Muscle layer of colon (tissue), 2 donors: Measurements from ENCODE around the gene LMAN1L.

Source experiments
- H3K27ac ChIP-seq: one replicate; pipeline ENCODE4 v1.7.0; 2013; ENCODE audit warnings: low read depth, mild to moderate bottlenecking, low read length, moderate library complexity
- H3K27me3 ChIP-seq, 2 donors: one replicate each; pipeline ENCODE4 v1.7.0; 2013; ENCODE audit warnings: low read length in 2 of 2, mild to moderate bottlenecking in 2 of 2; ENCODE audit not compliant: insufficient read depth in 2 of 2, control insufficient read depth in 1 of 2
- H3K36me3 ChIP-seq: one replicate; pipeline ENCODE4 v1.7.0; 2013; ENCODE audit warnings: mild to moderate bottlenecking, low read length; ENCODE audit not compliant: insufficient read depth
- H3K4me1 ChIP-seq: one replicate; pipeline ENCODE4 v1.7.0; 2013; ENCODE audit warnings: mild to moderate bottlenecking, low read length; ENCODE audit not compliant: insufficient read depth
- H3K4me3 ChIP-seq, 2 donors: one replicate each; pipeline ENCODE4 v1.7.0; 2013; ENCODE audit warnings: low read length in 2 of 2, low read depth in 1 of 2, mild to moderate bottlenecking in 1 of 2, moderate library complexity in 1 of 2
- H3K9ac ChIP-seq: one replicate; pipeline ENCODE4 v1.7.0; 2013; ENCODE audit warnings: low read length
- H3K9me3 ChIP-seq: one replicate; pipeline ENCODE4 v1.7.0; 2013; ENCODE audit warnings: mild to moderate bottlenecking, low read length
- donor health status: abdominal sarcoma.
- donor health status: Adenocarcinoma of cecum.

The LMAN1L gene

DNA sequence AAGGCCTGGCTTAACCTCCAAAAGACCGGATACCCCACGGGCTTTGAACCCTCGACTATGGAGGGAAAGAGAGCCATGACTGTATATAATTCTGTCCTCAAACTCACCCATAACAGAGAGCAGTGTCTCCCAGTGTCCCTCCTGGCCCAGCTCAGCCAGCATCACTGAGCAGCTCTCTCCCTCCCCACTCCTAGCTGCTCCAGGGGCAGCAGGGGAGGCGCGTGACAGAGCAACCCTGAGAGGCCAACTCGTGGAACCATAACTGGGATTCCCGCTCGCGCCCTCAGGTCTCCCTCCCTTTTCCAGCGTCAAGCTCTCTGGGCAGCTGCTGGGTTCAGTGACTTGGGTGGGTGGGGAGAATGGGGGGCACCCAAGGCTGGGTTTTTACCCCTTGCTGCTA lies 13.2 kb downstream of the LMAN1L start:
- no peaks in the 10 kb centered on the region for H3K36me3 ChIP-seq
- peaks cover 4% of the 10 kb centered on the region for H3K4me1 ChIP-seq
- no peak overlapping the region for H3K4me3 ChIP-seq
- H3K9ac ChIP-seq = no peak overlapping the region
- H3K27me3 ChIP-seq = peaks cover 6 to 14% of the 10 kb centered on the region in 2 donors
- no peaks in the 10 kb centered on the region for H3K9me3 ChIP-seq
- no peak overlapping the region for H3K27ac ChIP-seq

DNA sequence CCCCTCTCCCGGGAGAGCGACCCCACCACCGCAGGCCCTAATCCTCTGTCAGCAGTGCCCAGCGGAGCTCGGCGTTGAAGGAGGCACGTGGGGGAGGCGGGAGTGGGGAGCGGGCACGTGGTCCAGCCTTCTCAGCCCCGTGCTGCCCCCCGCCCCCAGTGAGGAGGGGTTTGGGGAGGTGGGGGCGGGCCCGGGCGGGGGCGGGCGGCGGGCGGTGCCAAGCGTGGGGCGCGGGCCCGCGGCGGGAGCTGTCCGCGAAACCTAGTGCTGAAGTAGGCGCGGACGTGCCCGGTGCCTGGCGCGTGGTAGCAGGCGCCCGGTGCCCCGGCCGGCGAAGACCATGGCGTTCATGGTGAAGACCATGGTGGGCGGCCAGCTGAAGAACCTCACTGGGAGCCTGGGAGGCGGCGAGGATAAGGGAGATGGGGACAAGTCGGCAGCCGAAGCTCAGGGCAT lies 13.8 kb downstream of the LMAN1L start, which contains the start of gene CPLX3:
TSS of gene CPLX3 (plus strand) at position 264 of the 456 bp plus-strand sequence. CDS start at position 341, 77 bp downstream.
- H3K27me3 ChIP-seq = peaks cover 6 to 14% of the 10 kb centered on the region in 2 donors

DNA sequence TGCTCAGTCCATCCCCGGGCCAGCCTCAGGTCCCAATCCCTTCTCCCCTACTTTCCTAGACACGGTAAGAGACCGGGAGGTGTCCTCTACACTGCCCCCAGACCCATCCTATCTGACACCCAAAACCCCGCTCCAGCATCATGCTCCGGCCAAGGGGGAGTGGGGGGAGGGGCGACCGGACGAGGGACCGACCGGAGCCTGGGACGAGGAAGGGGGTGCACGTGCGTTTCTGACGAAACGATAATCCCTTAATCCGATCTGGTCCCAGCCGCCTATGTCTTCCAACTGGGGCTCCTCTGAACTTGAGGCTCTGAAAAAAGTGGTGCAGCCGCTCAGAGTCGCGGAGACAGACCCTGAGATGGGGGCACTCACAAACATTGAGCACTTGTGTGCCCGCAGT lies 14.3 kb downstream of the LMAN1L start:
- no peaks in the 10 kb centered on the region for H3K9me3 ChIP-seq
- no peaks in the 10 kb centered on the region for H3K36me3 ChIP-seq
- peaks cover 6 to 14% of the 10 kb centered on the region in 2 donors for H3K27me3 ChIP-seq
- H3K4me3 ChIP-seq = no peak overlapping the region
- no peak overlapping the region for H3K9ac ChIP-seq
- H3K4me1 ChIP-seq = peaks cover 12% of the 10 kb centered on the region
- no peak overlapping the region for H3K27ac ChIP-seq

More for the DNA sequence above, 13.8 kb downstream of the LMAN1L start, which contains the start of gene CPLX3:
- Histone ChIP-seq H3K9me3 (no peaks in the 10 kb centered on the region), H3K36me3 (no peaks in the 10 kb centered on the region), H3K4me3 (no peak within 1 kb of the TSS), H3K9ac (no peak within 1 kb of the TSS), H3K27ac (no peak within 1 kb of the TSS), H3K4me1 (peaks cover 8% of the 10 kb centered on the region)

DNA sequence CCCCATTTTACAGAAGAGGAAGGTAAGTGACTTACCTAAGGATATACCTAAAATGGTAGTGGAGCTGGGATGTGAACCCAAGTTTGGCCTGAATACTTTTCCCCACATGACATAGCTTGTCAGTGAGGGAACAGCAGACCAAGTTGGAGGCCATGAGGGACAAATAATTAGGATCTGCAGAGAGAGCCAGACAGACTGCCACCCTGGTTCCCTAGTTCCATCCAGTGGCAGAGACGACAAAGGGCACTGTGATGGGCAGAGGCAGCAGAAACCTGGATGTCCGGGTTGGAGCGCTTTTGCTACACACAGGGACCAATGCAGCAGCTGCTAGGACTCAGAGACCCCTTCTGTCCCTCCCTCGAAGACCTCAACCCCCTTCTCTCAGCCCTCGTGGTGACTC lies 15.0 kb downstream of the LMAN1L start:
- peaks cover 6 to 14% of the 10 kb centered on the region in 2 donors for H3K27me3 ChIP-seq
- no peaks in the 10 kb centered on the region for H3K9me3 ChIP-seq
- H3K4me3 ChIP-seq = no peak overlapping the region
- no peaks in the 10 kb centered on the region for H3K36me3 ChIP-seq
- H3K27ac ChIP-seq = no peak overlapping the region
- H3K9ac ChIP-seq = no peak overlapping the region
- peaks cover 12% of the 10 kb centered on the region for H3K4me1 ChIP-seq

DNA sequence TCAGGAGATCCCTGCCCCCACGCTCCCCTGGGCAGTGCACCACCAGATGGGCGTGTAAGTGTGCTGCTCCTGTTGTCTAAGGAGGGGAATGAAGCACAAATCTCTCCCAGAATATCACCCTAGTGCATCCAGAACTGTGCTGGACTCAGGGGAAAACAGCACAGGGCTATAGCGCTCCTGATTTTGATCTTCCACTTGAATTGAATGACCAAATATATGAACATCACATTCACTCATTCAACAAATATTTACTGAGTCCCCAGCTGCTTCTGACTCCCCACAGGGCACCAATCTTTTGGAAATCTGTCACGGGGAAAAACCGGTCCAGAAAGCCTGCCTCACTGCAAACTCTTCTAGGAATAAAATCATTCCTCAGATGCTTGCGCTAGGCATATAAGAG lies 16.2 kb downstream of the LMAN1L start:
- Histone ChIP-seq H3K4me1 (peaks cover 12% of the 10 kb centered on the region), H3K9ac (no peak overlapping the region), H3K4me3 (no peak overlapping the region), H3K9me3 (no peaks in the 10 kb centered on the region), H3K27ac (no peak overlapping the region), H3K27me3 (peaks cover 6 to 14% of the 10 kb centered on the region in 2 donors), H3K36me3 (no peaks in the 10 kb centered on the region)

DNA sequence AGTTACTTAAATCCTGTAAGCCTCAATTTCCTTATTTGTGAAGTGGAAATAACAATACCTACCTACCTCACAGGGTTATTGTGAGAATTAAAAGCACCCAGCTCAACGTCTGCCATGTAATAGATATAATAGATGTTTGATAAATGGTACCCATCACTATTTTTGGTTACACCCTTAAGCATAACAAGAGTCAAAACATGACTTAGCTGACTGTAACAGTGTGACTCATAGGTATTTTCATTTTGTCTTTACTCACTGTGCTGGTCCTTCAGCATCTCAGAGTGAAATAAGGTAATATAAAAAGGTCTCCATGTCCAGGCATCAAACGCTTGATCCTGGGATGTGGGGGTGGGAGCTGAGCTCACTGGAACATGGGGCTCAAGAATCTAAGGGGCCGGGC lies 16.9 kb downstream of the LMAN1L start:
- Histone ChIP-seq H3K27me3 (peaks cover 6 to 14% of the 10 kb centered on the region in 2 donors), H3K27ac (no peak overlapping the region), H3K9me3 (no peaks in the 10 kb centered on the region), H3K9ac (no peak overlapping the region), H3K36me3 (no peaks in the 10 kb centered on the region), H3K4me1 (peaks cover 12% of the 10 kb centered on the region), H3K4me3 (no peak overlapping the region)

DNA sequence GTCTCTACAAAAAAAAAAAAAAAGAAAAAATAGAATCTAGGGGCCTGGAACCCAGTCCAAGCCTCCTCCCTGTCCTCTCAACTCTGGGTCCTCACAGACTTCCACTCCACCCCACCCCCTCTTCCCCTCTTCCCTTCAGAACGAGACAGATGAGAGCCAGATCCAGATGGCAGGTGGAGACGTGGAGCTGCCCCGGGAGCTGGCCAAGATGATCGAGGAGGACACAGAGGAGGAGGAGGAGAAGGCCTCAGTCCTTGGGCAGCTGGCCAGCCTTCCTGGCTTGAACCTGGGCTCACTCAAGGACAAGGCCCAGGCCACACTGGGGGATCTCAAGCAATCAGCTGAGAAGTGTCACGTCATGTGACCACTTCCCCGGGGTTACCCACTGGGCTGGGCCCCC lies 17.4 kb downstream of the LMAN1L start:
- H3K27ac ChIP-seq = no peak overlapping the region
- peaks cover 6 to 14% of the 10 kb centered on the region in 2 donors for H3K27me3 ChIP-seq
- no peaks in the 10 kb centered on the region for H3K36me3 ChIP-seq
- H3K4me1 ChIP-seq = peaks cover 12% of the 10 kb centered on the region
- no peak overlapping the region for H3K4me3 ChIP-seq
- H3K9ac ChIP-seq = no peak overlapping the region
- no peaks in the 10 kb centered on the region for H3K9me3 ChIP-seq

DNA sequence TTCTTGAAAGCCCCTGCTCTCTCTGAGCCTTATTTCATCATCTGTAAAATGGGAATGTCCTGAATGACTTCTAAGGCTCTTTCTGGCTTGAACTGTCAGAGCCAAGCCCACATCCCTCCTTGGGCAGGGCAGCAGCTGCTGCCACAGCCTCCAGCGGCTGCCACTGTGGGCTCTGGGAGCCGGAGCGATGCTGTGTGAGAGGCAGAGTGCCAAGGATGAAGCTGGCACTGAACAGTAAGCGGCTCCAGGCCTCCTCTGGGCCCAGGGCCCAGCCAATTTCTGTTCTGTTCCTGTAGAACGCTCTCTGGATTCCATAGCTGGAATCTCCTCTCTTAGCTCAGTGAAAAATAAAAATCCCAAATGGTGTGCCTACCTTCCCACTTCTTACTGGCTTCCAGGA lies 18.2 kb downstream of the LMAN1L start:
- H3K27me3 ChIP-seq = peaks cover 6 to 14% of the 10 kb centered on the region in 2 donors
- no peaks in the 10 kb centered on the region for H3K9me3 ChIP-seq
- H3K27ac ChIP-seq = no peak overlapping the region
- peaks cover 12% of the 10 kb centered on the region for H3K4me1 ChIP-seq
- no peaks in the 10 kb centered on the region for H3K36me3 ChIP-seq
- no peak overlapping the region for H3K4me3 ChIP-seq
- H3K9ac ChIP-seq = no peak overlapping the region

DNA sequence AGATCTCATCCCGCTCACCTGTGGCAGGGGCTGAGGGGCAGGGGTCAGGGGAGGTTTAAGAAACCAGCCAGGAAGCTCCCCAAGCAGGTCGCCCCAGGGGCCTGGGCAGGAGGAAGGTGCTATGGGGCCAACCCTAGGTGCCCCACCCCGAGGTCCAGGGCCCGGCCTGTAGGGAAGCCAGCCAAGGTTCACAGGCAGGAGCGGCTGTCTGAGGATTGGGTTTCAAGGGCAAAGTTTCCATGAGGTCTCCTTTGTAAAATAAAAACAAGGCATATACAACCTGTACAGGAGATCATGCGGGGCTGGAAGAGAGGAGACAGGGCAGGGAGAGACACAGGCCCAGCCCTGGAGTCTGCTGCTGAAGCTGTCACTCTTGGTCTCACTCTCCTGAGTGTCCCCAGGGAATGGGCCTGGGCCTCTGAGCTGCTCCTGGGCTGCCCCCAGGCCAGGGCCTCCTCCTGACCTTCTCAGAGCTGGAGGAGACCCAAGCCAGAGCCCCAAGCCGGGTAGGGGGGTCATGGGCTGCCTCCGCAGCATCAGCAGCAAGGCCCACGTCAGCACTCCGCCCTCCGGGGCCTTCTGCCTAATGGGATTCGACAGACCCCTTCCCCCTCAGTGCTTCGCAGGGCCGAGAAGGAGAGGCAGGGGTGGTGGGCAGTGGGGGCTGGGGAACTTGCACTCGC lies 19.3 kb downstream of the LMAN1L start:
- H3K27me3 ChIP-seq = peaks cover 5 to 10% of the 10 kb centered on the region in 2 donors
- H3K9me3 ChIP-seq = no peaks in the 10 kb centered on the region
- peaks cover 7% of the 10 kb centered on the region for H3K36me3 ChIP-seq
- H3K9ac ChIP-seq = no peak overlapping the region
- H3K4me3 ChIP-seq = no peak overlapping the region
- no peak overlapping the region for H3K27ac ChIP-seq
- peaks cover 12% of the 10 kb centered on the region for H3K4me1 ChIP-seq

DNA sequence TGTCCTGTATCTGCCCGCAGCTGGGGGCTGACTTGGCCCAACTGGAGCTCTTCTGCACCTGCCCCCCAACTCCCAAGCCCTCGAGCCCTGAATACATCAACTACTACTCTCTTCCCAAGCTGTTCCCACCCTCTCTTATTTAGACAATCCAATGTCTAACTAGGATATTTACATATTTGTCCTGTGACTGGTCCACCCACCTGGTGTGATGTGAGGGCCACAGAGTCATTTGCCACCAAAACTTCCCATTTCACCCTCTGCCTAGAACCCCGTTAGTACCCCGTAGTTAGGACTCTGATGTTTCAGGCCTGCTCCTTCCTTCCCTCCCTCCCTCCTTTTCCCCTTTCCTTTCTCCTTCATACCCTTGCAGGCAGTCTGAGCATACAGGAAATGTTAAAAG lies 20.2 kb downstream of the LMAN1L start:
- Histone ChIP-seq H3K27me3 (peaks cover 0 to 1% of the 10 kb centered on the region in 2 donors), H3K27ac (no peak overlapping the region), H3K4me3 (no peak overlapping the region), H3K9ac (no peak overlapping the region), H3K4me1 (peaks cover 12% of the 10 kb centered on the region), H3K36me3 (peaks cover 9% of the 10 kb centered on the region), H3K9me3 (no peaks in the 10 kb centered on the region)

DNA sequence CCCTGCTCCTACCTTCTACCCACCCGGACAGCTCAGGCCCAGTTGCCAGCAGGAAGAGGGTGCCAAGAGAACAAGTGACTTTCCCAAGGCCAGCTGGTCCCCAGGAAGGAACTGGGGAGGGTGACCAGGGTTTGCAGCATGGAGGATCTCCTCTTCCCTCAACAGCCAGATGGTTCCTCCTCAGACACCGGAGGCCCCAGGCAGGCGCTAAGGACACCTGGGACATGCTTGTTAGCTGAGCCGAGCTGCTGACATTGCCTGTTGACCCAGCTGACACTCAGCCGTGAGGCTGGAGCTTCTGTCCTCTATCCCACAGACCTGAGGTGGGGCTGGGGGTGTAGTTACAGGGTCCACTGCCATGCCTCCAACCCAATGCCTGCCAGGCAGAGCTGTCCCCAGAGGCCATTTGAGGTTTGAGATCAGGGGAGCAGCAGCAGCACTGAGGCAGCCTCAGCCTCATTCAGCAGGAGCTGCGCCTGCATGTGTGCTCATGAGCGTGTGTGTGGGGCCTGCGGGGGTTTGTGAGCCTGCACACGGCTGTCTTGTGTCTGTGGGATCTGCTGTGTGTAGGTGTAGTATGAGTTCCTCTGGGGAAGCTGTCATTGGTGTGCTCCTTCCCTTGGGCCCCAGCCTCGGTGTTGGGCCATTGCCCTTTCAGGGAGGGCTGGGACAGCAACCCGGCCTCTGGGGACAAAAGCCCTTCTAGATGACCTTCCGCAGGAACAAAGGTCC lies 20.9 kb downstream of the LMAN1L start:
- peaks cover 12% of the 10 kb centered on the region for H3K36me3 ChIP-seq
- no peaks in the 10 kb centered on the region for H3K9me3 ChIP-seq
- H3K4me3 ChIP-seq = no peak overlapping the region
- H3K4me1 ChIP-seq = peaks cover 12% of the 10 kb centered on the region
- no peaks in the 10 kb centered on the region for H3K27me3 ChIP-seq
- no peak overlapping the region for H3K27ac ChIP-seq
- H3K9ac ChIP-seq = no peak overlapping the region
